Skeletal muscle tissue (tissue), 4 donors: ENCODE measurements around the gene STX12. TPM values are rescaled to one million over a fixed set of nuclear protein-coding genes. Genes with fewer than 3 reads are reported as not detected.
"Not testable (repeated sequence)": the region's sequence is repeated elsewhere in the genome, so short reads cannot be mapped to it uniquely, and the experiment has no call there.

Source experiments
- H3K27ac ChIP-seq: one replicate; pipeline ENCODE4 v1.7.0; 2013; ENCODE audit warnings: mild to moderate bottlenecking, low read depth, low read length, inconsistent platforms
- H3K27me3 ChIP-seq, 3 donors: one replicate each; pipeline ENCODE4 v1.7.0; 2013; ENCODE audit warnings: low read length in 3 of 3; ENCODE audit not compliant: control insufficient read depth in 3 of 3, insufficient read depth in 3 of 3
- H3K36me3 ChIP-seq, 3 donors: one replicate each; pipeline ENCODE4 v1.7.0; 2013; ENCODE audit warnings: low read length in 3 of 3; ENCODE audit not compliant: control insufficient read depth in 3 of 3, insufficient read depth in 3 of 3
- H3K4me1 ChIP-seq, 3 donors: one replicate each; pipeline ENCODE4 v1.7.0; 2013; ENCODE audit warnings: low read length in 3 of 3, mild to moderate bottlenecking in 3 of 3; ENCODE audit not compliant: control insufficient read depth in 3 of 3, insufficient read depth in 3 of 3
- H3K4me3 ChIP-seq, 3 donors: one replicate each; pipeline ENCODE4 v1.7.0; 2013; ENCODE audit warnings: low read length in 3 of 3
- H3K9ac ChIP-seq, 3 donors: one replicate each; pipeline ENCODE4 v1.7.0; 2013; ENCODE audit warnings: low read length in 3 of 3, mild to moderate bottlenecking in 3 of 3, moderate library complexity in 2 of 3, low read depth in 1 of 3
- H3K9me3 ChIP-seq, 3 donors: one replicate each; pipeline ENCODE4 v1.7.0; 2013; ENCODE audit warnings: low read length in 3 of 3; ENCODE audit not compliant: control insufficient read depth in 3 of 3
- total RNA-seq: library from RNA; depleted of rRNA; stranded (reverse); fragments of >200 nt; gene quantifications from one replicate; pipeline ENCODE4 v1.2.3, GENCODE V29; 2014
- donor health status: Osteomylitis.

The STX12 gene
- total RNA-seq, 1 donor from 2014 or later, result 39.1 TPM

GRCh38 chr1:27835501-27835900, 62.5 kb downstream of the STX12 start:
- Histone ChIP-seq H3K27ac (no peak overlapping the region), H3K9me3 (no peaks in the 10 kb centered on the region), H3K4me1 (peaks cover 17 to 26% (median 17%) of the 10 kb centered on the region in 3 donors), H3K9ac (no peak overlapping the region), H3K4me3 (no peak overlapping the region), H3K27me3 (no peaks in the 10 kb centered on the region), H3K36me3 (peaks cover 12 to 29% (median 18%) of the 10 kb centered on the region in 3 donors)

- no peaks in the 10 kb centered on the region for H3K9me3 ChIP-seq
These were observed 76.9 kb downstream of the STX12 start for GRCh38 chr1:27849951-27850350.

DNA sequence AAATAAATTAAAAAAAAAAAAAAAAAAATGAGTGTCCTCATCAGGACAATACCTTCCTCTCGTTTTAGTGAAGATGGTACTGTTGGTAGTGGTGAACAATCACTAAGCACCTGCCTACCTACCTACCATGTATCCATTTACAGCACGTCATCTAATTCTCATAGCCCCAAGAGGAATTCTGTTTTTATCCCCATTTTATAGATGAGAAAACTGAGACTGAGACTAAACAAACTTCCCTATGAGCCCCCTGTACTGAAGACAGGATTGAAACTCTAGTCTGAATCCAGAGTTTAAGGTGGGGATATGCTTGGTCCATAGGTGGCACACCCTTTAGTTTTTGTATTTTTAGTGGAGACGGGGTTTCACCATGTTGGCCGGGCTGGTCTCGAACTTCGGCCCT, 82.1 kb downstream of the STX12 start:
- Histone ChIP-seq H3K27me3 (no peaks in the 10 kb centered on the region), H3K9me3 (no peaks in the 10 kb centered on the region), H3K27ac (no peak overlapping the region), H3K36me3 (peaks cover 5 to 17% (median 17%) of the 10 kb centered on the region in 3 donors), H3K9ac (no peak overlapping the region), H3K4me3 (no peak overlapping the region), H3K4me1 (peaks cover 3 to 5% (median 4%) of the 10 kb centered on the region in 3 donors)

More at GRCh38 chr1:27849951-27850350, 76.9 kb downstream of the STX12 start:
- Histone ChIP-seq H3K4me3 (no peak overlapping the region), H3K27ac (no peak overlapping the region), H3K27me3 (no peaks in the 10 kb centered on the region), H3K4me1 (no peaks in the 10 kb centered on the region), H3K36me3 (peaks cover 26 to 53% (median 48%) of the 10 kb centered on the region in 3 donors), H3K9ac (no peak overlapping the region)

DNA sequence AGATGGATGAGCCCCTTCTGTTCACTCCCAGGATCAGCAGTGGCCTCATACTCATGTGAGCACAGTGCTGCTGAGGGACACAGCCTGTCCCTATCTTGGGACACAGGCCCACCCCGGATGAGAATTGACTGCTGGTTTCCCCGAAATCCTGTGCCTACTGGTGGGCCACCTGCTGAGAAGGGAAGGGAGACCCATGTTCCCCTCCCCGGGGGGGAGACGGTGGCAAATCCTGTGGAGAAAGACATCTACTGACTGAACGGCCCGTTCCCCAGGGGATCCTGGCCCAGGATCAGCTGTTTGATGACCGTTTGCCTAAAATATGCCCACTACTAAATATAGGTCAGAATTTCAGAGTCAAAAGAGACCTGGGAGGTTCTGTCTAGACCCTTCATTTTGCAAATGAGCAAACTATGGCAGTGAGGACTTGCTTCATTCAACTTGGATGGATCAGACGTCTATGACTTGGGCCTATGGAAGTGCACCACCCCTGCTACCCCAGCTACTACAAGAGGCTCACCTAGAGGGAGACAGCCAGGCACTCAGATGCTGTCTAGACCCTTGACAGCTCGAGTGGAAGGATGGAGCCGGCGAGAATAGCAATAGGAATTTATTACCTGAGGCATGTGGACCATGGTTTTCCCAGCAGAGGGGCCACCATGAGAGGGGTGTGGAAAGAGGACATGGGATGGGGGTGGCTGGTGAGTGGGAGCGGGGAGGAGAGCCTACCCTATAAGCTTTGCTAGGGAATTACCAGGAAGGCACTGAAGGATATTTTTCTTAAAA, 83.7 kb downstream of the STX12 start:
- Histone ChIP-seq H3K27ac (no peak overlapping the region), H3K4me1 (peaks cover 3 to 5% (median 4%) of the 10 kb centered on the region in 3 donors), H3K36me3 (peaks cover under 1 to 2% (median 1%) of the 10 kb centered on the region in 3 donors), H3K9me3 (no peaks in the 10 kb centered on the region), H3K9ac (no peak overlapping the region), H3K4me3 (no peak overlapping the region), H3K27me3 (no peaks in the 10 kb centered on the region)

DNA sequence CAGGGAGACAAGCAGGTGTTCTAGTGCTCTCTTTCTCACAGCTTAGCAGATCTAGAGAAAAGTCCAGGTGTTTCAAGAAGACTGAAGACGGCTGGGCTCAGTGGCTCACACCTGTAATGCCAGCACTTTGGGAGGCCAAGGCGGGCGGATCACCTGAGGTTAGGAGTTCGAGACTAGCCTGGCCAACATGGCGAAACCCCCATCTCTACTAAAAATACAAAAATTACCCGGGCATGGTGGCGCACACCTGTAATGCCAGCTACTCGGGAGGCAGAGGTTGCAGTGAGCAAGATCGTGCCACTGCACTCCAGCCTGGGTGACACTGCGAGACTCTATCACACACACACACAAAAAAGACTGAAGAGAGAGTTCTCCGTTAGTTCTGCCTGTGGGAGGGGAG, 84.5 kb downstream of the STX12 start:
- H3K27me3 ChIP-seq, H3K27ac ChIP-seq, H3K4me3 ChIP-seq, H3K4me1 ChIP-seq, H3K9ac ChIP-seq, H3K36me3 ChIP-seq, H3K9me3 ChIP-seq: not testable (repeated sequence)

- Histone ChIP-seq H3K9ac (no peak overlapping the region), H3K36me3 (no peaks in the 10 kb centered on the region), H3K4me3 (no peak overlapping the region), H3K27ac (no peak overlapping the region), H3K9me3 (no peaks in the 10 kb centered on the region), H3K4me1 (peaks cover 6 to 16% (median 14%) of the 10 kb centered on the region in 3 donors), H3K27me3 (no peaks in the 10 kb centered on the region)
These were observed 85.3 kb downstream of the STX12 start for GRCh38 chr1:27858072-27858948.

DNA sequence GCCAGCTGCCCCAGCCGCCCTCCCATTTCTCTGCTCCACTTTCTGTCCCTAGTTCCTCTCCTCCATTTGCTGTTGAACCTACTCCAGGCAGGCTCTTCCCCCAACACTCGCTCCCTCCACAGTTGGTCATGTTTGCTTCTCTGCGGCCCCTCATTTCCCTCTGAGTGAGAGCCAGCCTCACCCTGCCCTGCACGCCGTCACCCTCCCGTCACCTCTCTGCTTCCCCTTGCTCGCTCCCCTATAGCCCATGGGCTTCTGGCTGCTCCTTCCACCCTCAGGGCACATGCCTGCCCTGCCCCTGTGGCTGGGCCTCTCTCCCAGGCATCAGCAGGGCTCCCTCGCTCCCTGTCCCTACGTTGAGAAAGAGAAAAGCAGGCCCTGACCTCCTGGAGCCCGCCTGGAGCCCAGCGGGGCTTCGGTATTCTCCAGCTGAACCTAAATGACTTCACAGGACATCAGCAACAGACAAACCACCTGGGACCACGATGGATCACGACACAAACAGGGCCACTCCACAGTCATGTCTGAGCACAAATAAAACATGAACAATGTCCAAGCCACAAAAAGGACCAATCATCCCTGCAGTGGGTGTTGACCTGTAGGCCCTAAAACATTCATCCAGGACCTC, 86.0 kb downstream of the STX12 start:
- H3K4me3 ChIP-seq, result no peak overlapping the region
- H3K9me3 ChIP-seq, result no peaks in the 10 kb centered on the region
- no peaks in the 10 kb centered on the region for H3K36me3 ChIP-seq
- peaks cover 7 to 18% (median 17%) of the 10 kb centered on the region in 3 donors for H3K4me1 ChIP-seq
- no peaks in the 10 kb centered on the region for H3K27me3 ChIP-seq
- no peak overlapping the region for H3K9ac ChIP-seq
- no peak overlapping the region for H3K27ac ChIP-seq

DNA sequence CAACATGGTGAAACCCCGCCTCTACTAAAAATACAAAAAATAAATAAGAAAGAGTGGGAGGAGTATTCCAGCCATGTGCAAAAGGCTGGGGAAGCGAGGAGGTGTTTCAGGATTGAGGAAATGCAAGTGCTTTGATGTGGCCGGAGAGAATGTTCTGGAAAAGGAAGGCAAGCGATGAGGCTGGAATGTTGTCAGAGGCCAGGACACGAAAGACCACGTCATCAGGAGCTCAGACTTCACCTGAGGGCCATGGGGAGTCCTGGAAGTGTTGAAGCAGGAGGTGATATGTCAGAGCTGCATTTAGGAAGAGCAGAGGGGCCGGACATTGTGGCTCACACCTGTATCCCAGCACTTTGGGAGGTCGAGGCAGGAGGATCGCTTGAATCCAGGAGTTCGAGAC, 88.4 kb downstream of the STX12 start:
- Histone ChIP-seq H3K9me3 (no peaks in the 10 kb centered on the region), H3K27ac (no peak overlapping the region), H3K4me3 (no peak overlapping the region), H3K36me3 (no peaks in the 10 kb centered on the region), H3K27me3 (no peaks in the 10 kb centered on the region), H3K9ac (no peak overlapping the region), H3K4me1 (peaks cover 7 to 18% (median 17%) of the 10 kb centered on the region in 3 donors)

GRCh38 chr1:27862004-27862403, 89.0 kb downstream of the STX12 start:
- peak overlapping the region; percentile 72 for H3K27ac ChIP-seq
- H3K9ac ChIP-seq, result no peak overlapping the region
- H3K4me1 ChIP-seq, result peaks cover 7 to 18% (median 17%) of the 10 kb centered on the region in 3 donors
- no peak overlapping the region for H3K4me3 ChIP-seq
- no peaks in the 10 kb centered on the region for H3K27me3 ChIP-seq
- no peaks in the 10 kb centered on the region for H3K36me3 ChIP-seq
- no peaks in the 10 kb centered on the region for H3K9me3 ChIP-seq
